Stimulated activated naive CD8-positive, alpha-beta T cell treated with anti-CD3 and anti-CD28 coated beads, Interleukin-15, Interleukin-2, amounts not matched to agents 100 U/mL and 50 U/mL, for 24 hours (primary cell): ENCODE results near the gene NFILZ.

Source experiments
- ATAC-seq: fragments of 150-1000 bp; cut with Tn5 transposase; one replicate; pipeline ENCODE4 v1.10.0; 2021
- DNase-seq: peaks from one replicate; pipeline ENCODE4 v3.0.0; 2021

NFILZ gene

GRCh38 chr19:8629996-8630683, at the start of gene NFILZ:
Gene NFILZ (plus strand): TSS chr19:8630633. CDS start chr19:8676766, 46,133 bp downstream.
- ATAC-seq (no peak), DNase-seq (no peak)

- ATAC-seq (peak; percentile 79), DNase-seq (peak; percentile 88)
Observed at GRCh38 chr19:8580710-8581281, 49.6 kb upstream of the NFILZ start.

GRCh38 chr19:8584965-8585893, 45.2 kb upstream of the NFILZ start:
- ATAC-seq = no peak

GRCh38 chr19:8585894-8586750, 44.3 kb upstream of the NFILZ start:
- DNase-seq (peak; percentile 73), ATAC-seq (no peak)

More at GRCh38 chr19:8584965-8585893, 45.2 kb upstream of the NFILZ start:
- DNase-seq = no peak

- no peak for ATAC-seq
- DNase-seq = no peak
Observed at GRCh38 chr19:8589177-8589714, 41.2 kb upstream of the NFILZ start.

GRCh38 chr19:8592231-8593009, 38.0 kb upstream of the NFILZ start:
- DNase-seq (peak; percentile 96), ATAC-seq (peak; percentile 86)

GRCh38 chr19:8593931-8594330, 36.5 kb upstream of the NFILZ start:
- no peak for ATAC-seq
- DNase-seq = no peak

- ATAC-seq (no peak), DNase-seq (no peak)
Observed at GRCh38 chr19:8595651-8596050, 34.8 kb upstream of the NFILZ start.

GRCh38 chr19:8596168-8596567, 34.3 kb upstream of the NFILZ start:
- no peak for ATAC-seq

GRCh38 chr19:8600064-8600463, 30.4 kb upstream of the NFILZ start:
- DNase-seq = no peak
- ATAC-seq = no peak

More at GRCh38 chr19:8596168-8596567, 34.3 kb upstream of the NFILZ start:
- no peak for DNase-seq

- no peak for DNase-seq
- ATAC-seq = no peak
Observed at GRCh38 chr19:8600816-8601215, 29.6 kb upstream of the NFILZ start.

- ATAC-seq (no peak), DNase-seq (no peak)
Observed at GRCh38 chr19:8601796-8602195, 28.6 kb upstream of the NFILZ start.

GRCh38 chr19:8605514-8605913, 24.9 kb upstream of the NFILZ start:
- DNase-seq = no peak
- no peak for ATAC-seq

GRCh38 chr19:8607386-8607785, 23.0 kb upstream of the NFILZ start:
- DNase-seq = no peak
- ATAC-seq = no peak

GRCh38 chr19:8608941-8609278, 21.5 kb upstream of the NFILZ start:
- ATAC-seq (no peak), DNase-seq (no peak)

- peak; percentile 51 for DNase-seq
Observed at GRCh38 chr19:8609279-8610040, 21.0 kb upstream of the NFILZ start.

GRCh38 chr19:8610041-8610935, 20.1 kb upstream of the NFILZ start, which contains the start of gene ADAMTS10:
Gene ADAMTS10 (minus strand): TSS chr19:8610715. CDS start chr19:8605710, 5,005 bp downstream.
- DNase-seq = peak; percentile 40
- ATAC-seq = peak; percentile 26

More at GRCh38 chr19:8609279-8610040, 21.0 kb upstream of the NFILZ start:
- ATAC-seq = peak; percentile 31

- no peak for ATAC-seq
Observed at GRCh38 chr19:8610936-8611300, 19.5 kb upstream of the NFILZ start.

GRCh38 chr19:8611391-8611876, 19.0 kb upstream of the NFILZ start:
- ATAC-seq = no peak
- DNase-seq = peak; percentile 28

More at GRCh38 chr19:8610936-8611300, 19.5 kb upstream of the NFILZ start:
- no peak for DNase-seq
